GM12878 (cell line): ENCODE results near the gene MAP1LC3B. TPM values are rescaled to one million over a fixed set of nuclear protein-coding genes. Genes with fewer than 3 reads are reported as not detected.

Experiments used
- ATF3 ChIP-seq: IDR thresholded peaks from 2 replicates; pipeline ENCODE4 v1.6.1; 2011; ENCODE audit warnings: low read depth, mild to moderate bottlenecking, low read length, moderate library complexity, borderline replicate concordance; ENCODE audit errors: extremely low read depth
- CBX5 ChIP-seq: sonication (generic); IDR thresholded peaks from 2 replicates; pipeline ENCODE4 v1.6.1; 2016; ENCODE audit warnings: low read depth, moderate library complexity, mild to moderate bottlenecking, inconsistent platforms
- CEBPB ChIP-seq, 2 experiments: fragments of 150-350 bp in 1 of 2; IDR thresholded peaks; 2 replicates each; pipeline ENCODE4 v1.6.1; 2012 to 2014; ENCODE audit warnings: low read depth in 2 of 2, low read length in 2 of 2, borderline replicate concordance in 1 of 2, inconsistent platforms in 1 of 2
- CHD1 ChIP-seq: IDR thresholded peaks from 2 replicates; pipeline ENCODE4 v1.6.1; 2012; ENCODE audit warnings: low read depth, low read length, improper control_type of control experiment
- CHD4 ChIP-seq: fragments of 200-600 bp; sonication (generic); IDR thresholded peaks from 2 replicates; pipeline ENCODE4 v1.6.1; 2016; ENCODE audit warnings: mild to moderate bottlenecking
- CTCF ChIP-seq, 3 experiments: IDR thresholded peaks in 2 of 3; conservative IDR thresholded peaks in 1 of 3; 2 replicates each; pipeline ENCODE4 v1.5.1; 2011; ENCODE audit warnings: low read depth in 3 of 3, low read length in 3 of 3, mild to moderate bottlenecking in 3 of 3, control low read depth in 2 of 3, moderate library complexity in 2 of 3, inconsistent platforms in 1 of 3, mixed read lengths in 1 of 3; ENCODE audit not compliant: control insufficient read depth in 2 of 3, insufficient read depth in 1 of 3; ENCODE audit errors: extremely low read depth in 1 of 3
- EGR1 ChIP-seq, 2 experiments: IDR thresholded peaks; 1 replicate in 1 of 2; 2 replicates in 1 of 2; pipeline ENCODE4 v1.6.1; 2011 to 2012; ENCODE audit warnings: low read depth in 2 of 2, low read length in 2 of 2, borderline replicate concordance in 1 of 2, mild to moderate bottlenecking in 1 of 2, moderate library complexity in 1 of 2
- MLLT1 ChIP-seq: fragments of 450-650 bp; IDR thresholded peaks from 2 replicates; pipeline ENCODE4 v1.6.1; 2016; ENCODE audit warnings: mild to moderate bottlenecking
- MYC ChIP-seq: IDR thresholded peaks from 2 replicates; pipeline ENCODE4 v1.6.1; 2011; ENCODE audit warnings: mild to moderate bottlenecking, low read length, moderate library complexity, inconsistent platforms; ENCODE audit not compliant: insufficient read depth, insufficient replicate concordance, insufficient read length, severe bottlenecking
- NKRF ChIP-seq: fragments of 450-650 bp; conservative IDR thresholded peaks from 2 replicates; pipeline ENCODE4 v1.6.1; 2017; ENCODE audit warnings: mild to moderate bottlenecking, moderate library complexity
- NR2C2 ChIP-seq: IDR thresholded peaks from 2 replicates; pipeline ENCODE4 v1.6.1; 2011; ENCODE audit warnings: borderline replicate concordance, low read depth; ENCODE audit not compliant: control insufficient read depth, insufficient read length
- PAX5 ChIP-seq: IDR thresholded peaks from 2 replicates; pipeline ENCODE4 v1.6.1; 2011; ENCODE audit warnings: low read depth, low read length, borderline replicate concordance
- RAD21 ChIP-seq: IDR thresholded peaks from 2 replicates; pipeline ENCODE4 v1.6.1; 2011; ENCODE audit warnings: mild to moderate bottlenecking, low read depth, low read length, moderate library complexity; ENCODE audit not compliant: insufficient read depth
- RBBP5 ChIP-seq: fragments of 200-600 bp; sonication (generic); conservative IDR thresholded peaks from 2 replicates; pipeline ENCODE4 v1.6.1; 2016
- SMARCA5 ChIP-seq: fragments of 450-650 bp; IDR thresholded peaks from 2 replicates; pipeline ENCODE4 v1.6.1; 2017; ENCODE audit warnings: mild to moderate bottlenecking
- SP1 ChIP-seq: IDR thresholded peaks from one replicate; pipeline ENCODE4 v1.6.1; 2011; ENCODE audit warnings: low read depth, low read length
- YY1 ChIP-seq: IDR thresholded peaks from 2 replicates; pipeline ENCODE4 v1.6.1; 2011; ENCODE audit warnings: low read depth, mild to moderate bottlenecking, low read length
- ZBED1 ChIP-seq: IDR thresholded peaks from 2 replicates; pipeline ENCODE4 v1.6.1; 2016; ENCODE audit warnings: borderline replicate concordance
- polyA plus RNA-seq, 11 experiments: library from polyadenylated mRNA; depleted of rRNA in 4 of 11; unstranded in 6 of 11; stranded (reverse) in 5 of 11; fragments of >200 nt; fragmentation: Nextera tagmentation in 4 of 11; fragmentation: Illumina TruSeq in 1 of 11; extraction: Ambion mirVana in 4 of 11; extraction: Trizol in 1 of 11; gene quantifications; 1 replicate in 1 of 11; 2 replicates in 10 of 11; pipeline versions ENCODE4 v1.2.1 to v1.2.3, GENCODE V29; 2011 to 2016; ENCODE audit warnings: inconsistent platforms in 2 of 11, missing spikeins in 2 of 11, low read depth in 1 of 11
- total RNA-seq, 4 experiments: library from RNA; depleted of rRNA in 3 of 4; stranded (reverse); fragments of >200 nt in 3 of 4; fragmentation: Illumina TruSeq in 1 of 4; extraction: Trizol in 1 of 4; gene quantifications; 2 replicates each; pipeline versions ENCODE4 v1.2.1 to v1.2.3, GENCODE V29; 2013 to 2021

Gene MAP1LC3B
- total and polyA plus RNA-seq, 10 of the 15 experiments (the other 5 are each of a cell fraction or from before 2014, with no cell fraction given) = 6.1 to 42.8 (median 13.7) TPM

- TF ChIP-seq NKRF = 0 out of 2 replicates have a peak, but pooled peaks have one; percentile 9
- no peak for TF ChIP-seq CHD1
- no peak for TF ChIP-seq MLLT1
- TF ChIP-seq ATF3 = no peak
- 0 out of 2 replicates have a peak, but pooled peaks have one; percentile 17 for TF ChIP-seq YY1
- TF ChIP-seq CBX5 = no peak
- TF ChIP-seq MYC = no peak
- TF ChIP-seq SMARCA5 = no peak
- TF ChIP-seq NR2C2 = no peak
- peak in 1 of 2 experiments; percentile 73; a peak in 1 of 3 replicates for TF ChIP-seq EGR1 (IDR thresholded peaks at IDR 0.05; ENCODE audit: borderline replicate concordance in 1 of 2, low read depth in 2 of 2, low read length in 2 of 2)
- TF ChIP-seq PAX5 = no peak
- no peak for TF ChIP-seq CHD4
- TF ChIP-seq SP1 = no peak
- TF ChIP-seq RBBP5 = no peak
- TF ChIP-seq ZBED1 = no peak
- peak; percentile 43 for TF ChIP-seq RAD21
- peak; percentile 15 to 54 (median 42); a peak in 5 of 6 replicates for TF ChIP-seq CTCF (IDR thresholded peaks at IDR 0.05 in 2 of 3, conservative IDR thresholded peaks at IDR 0.05 in 1 of 3; ENCODE audit: control insufficient read depth in 2 of 3, extremely low read depth in 1 of 3, insufficient read depth in 1 of 3, low read depth in 3 of 3, low read length in 3 of 3)
- no peak for TF ChIP-seq CEBPB (IDR thresholded peaks at IDR 0.05; ENCODE audit: borderline replicate concordance in 1 of 2, low read depth in 2 of 2, low read length in 2 of 2)
These were observed 914 bp downstream of the MAP1LC3B start (continued) for GRCh38 chr16:87392821-87393679.
